D341Med (cell line): Measurements from ENCODE around the gene TMPRSS4.

Experiments
- DNase-seq: peaks from one replicate; pipeline ENCODE4 v3.0.0; 2012; ENCODE audit warnings: low spot score

TMPRSS4 gene

DNA sequence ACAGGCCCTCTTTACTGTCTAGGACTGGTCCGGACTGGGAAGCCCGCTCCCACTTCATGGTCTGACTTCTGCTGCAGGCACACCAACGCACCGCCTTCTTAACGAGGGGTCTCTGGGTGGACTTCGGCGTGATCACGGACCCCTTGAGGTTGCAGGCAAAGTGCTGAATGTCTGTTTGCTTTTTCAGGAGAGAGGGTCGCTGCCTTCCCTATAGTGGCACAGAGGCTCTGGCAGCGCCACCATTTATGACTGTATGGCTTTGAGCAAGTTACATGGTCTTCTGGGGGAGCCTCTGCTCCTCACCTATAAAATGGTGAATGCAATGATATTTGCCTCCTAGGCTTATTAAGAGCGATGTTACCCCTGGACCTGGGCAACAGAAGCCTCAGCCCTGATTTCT lies 77.1 kb downstream of the TMPRSS4 start:
- DNase-seq, result no peak

DNA sequence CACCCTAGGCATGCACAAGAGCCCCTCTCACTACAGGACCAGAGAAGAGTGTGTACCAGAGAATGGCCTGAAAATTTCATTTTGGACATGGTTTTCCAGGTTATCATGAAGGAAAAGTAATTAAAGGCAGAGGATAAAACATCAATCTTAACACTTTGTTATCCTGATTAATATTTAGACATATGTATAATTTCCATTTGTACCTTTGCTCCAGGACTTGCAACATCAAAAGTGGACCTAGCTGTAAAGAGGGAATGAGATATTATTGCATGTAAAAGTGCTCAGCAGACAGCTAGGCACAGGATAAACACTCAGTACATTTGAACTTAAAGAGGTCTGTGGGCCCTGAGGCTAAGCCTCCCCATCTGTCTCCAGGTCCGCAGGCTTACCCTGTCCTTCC lies 77.8 kb downstream of the TMPRSS4 start:
- DNase-seq, result no peak

GRCh38 chr11:118155776-118156530 lies 79.1 kb downstream of the TMPRSS4 start:
- peak; percentile 52 for DNase-seq

DNA sequence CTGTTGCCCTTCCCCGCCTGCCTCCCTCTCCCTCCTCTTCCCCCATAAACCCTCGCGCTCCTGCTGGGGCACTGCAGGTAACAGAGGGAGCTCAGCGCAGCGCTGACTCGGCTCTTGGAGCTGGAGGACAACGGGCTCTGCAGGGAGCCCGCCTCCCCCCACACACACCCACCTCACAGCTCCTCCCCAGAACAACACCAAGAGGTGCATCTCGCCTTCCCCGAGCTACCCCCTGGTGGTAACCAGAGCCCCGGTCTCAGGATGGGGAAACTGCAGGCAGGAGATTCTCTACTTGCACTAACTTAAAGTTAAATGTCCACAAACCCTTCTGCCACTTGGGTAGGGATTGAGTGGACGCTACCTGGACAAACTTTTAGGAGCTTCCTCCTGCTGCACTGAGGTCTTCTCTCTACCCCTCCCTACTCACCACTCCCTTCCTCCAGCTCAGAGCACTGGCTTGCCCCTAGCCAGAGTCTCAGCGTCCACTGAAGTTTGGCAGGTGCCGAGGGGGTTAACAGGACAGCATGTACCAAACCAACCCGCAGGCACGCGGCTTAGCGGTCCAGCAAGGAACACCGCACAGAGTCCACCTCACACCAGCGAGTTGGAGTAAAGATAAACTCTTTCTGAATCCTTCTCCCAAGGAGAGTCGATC lies 79.8 kb downstream of the TMPRSS4 start:
- no peak for DNase-seq

DNA sequence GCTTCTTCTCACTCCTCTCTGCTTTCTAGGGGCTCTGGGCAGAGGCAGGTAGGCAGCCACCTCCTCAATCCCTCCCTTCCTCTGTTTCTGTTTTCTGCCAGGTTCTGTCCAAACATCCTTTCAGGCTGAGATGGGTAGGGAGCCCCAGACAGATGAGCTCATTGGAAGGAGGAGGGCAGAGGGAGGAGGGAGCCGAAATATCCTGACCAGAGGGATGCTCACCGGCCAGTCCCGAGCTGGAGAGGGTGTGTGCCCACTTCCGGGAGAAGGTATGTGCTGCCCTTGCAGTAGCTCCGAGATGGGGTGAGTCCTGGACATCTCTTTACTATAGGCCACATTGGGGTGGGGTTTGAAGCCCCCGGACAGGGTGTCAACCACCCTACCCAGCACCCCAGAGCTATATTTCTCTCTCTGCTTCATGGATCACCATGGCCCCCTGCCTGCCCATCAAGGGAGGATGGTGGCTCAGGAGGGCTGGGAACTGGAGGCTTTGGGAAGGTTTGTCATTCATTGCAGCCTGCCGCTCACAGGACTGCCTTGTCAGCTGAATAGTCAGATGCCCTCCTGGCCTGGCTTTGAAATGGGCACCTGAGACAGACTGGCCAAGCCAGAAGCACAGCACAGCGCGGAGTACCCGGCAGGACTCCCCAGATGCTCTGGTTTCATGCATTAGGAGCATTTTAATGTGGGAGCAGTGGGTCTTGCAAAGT lies 80.5 kb downstream of the TMPRSS4 start:
- DNase-seq, result no peak

- DNase-seq, result no peak
Observed at GRCh38 chr11:118161786-118162185, 84.9 kb downstream of the TMPRSS4 start.

DNA sequence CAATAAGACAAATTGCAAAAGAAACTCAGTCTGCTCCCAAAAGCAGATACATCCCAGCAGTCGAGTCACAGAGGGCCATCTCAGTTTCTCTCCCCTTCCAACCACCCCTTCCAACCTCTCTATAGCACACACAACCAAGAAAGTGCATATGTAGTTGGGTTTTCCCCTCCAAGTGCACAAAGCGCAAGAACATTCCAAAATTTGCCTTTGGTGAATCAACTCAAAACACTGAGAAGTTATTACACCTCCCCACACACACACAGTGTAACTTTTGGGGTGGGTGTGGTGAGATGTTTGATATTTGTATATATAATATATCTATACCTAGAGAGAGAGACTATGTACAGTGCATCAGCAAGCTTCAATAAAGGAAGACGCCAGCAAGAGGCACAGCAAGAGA lies 86.0 kb downstream of the TMPRSS4 start:
- no peak for DNase-seq

- DNase-seq, result no peak
Observed at GRCh38 chr11:118163494-118163893, 86.6 kb downstream of the TMPRSS4 start.

DNA sequence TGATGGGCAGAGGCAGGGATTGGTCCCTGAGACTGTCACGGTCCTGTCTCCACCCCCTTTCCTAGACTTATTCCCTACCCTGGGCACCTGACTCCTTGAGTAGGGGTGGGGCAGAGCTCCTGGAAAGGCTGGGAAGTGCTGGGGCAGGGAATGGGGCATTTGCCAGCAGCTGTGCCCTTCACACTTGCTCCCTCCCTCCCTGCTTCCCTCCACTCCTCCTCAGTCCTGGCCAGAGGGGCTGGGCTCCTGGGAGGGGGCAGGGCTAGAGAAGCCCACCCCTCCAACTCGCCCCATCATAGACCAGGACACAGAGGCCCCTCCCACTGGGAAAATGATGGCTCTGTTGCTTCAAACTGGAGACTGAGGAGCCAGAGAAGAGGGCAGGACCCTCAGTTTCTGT lies 88.0 kb downstream of the TMPRSS4 start:
- DNase-seq, result no peak

- no peak for DNase-seq
Observed at GRCh38 chr11:118166641-118167040, 89.8 kb downstream of the TMPRSS4 start.

GRCh38 chr11:118167253-118167652 lies 90.4 kb downstream of the TMPRSS4 start:
- no peak for DNase-seq

DNA sequence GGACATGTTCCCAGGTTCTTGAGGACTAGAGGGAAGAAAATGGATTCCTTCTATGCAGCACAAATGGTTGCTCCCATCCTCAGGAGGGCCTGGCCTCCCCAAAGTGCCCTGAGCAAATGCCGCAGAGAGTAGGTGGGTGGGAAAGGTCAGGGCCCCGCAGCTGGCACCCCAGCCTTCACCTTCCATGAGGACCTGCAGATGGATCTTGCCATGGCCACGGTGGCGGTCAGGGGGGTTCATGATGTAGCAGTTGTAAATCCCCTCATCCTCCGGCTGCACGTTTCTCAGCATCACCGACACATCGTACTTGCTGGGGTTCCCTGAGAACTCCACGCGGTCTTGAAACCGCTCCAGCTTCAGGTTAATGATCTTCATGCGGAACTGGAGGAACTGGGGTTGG lies 91.0 kb downstream of the TMPRSS4 start:
- DNase-seq, result no peak

DNA sequence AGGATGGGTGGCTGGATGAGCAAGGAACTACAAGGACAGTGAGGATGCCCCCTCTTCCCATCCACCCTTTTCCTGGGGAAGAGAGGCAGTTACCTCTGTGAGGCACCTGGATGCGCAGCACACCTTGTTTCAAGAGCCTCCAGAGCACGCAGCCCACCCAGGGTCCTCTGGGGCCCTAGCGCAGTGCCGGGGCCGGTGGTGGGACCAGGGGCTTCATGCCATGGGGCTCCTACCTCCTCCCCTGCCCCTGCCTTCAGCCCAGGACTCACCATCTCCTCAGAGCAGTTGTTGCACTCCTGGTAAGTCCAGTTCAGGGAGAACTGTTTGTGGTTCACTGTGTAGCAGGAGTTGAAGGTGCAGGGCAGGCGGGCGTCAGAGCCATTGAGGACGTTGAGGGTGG lies 91.4 kb downstream of the TMPRSS4 start:
- DNase-seq, result no peak

- no peak for DNase-seq
Observed at GRCh38 chr11:118168751-118169150, 91.9 kb downstream of the TMPRSS4 start.

GRCh38 chr11:118169300-118170140 lies 92.6 kb downstream of the TMPRSS4 start:
- no peak for DNase-seq

DNA sequence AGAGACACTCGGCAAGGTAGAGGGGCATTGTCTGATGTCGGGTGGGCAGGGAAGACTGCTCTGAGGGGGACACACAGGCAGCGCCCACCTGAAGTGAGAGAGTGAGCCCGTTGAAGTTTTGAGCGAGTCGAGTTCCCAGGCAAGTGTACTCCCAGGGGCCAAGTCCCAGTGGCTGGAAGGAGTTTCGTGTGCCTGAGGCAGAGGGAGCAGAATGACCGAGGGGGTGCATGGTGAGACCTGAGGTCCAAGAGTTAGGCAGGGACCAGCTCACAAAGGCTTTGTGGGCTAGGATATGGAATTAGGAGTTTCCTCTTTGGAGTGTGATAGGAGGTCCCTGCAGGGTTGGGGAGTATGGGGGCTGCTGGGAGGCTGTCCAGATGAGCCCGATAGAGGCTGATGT lies 93.4 kb downstream of the TMPRSS4 start:
- DNase-seq, result no peak

GRCh38 chr11:118170882-118171268 lies 94.0 kb downstream of the TMPRSS4 start:
- DNase-seq, result no peak
